Thyroid gland (tissue), 4 donors: ENCODE measurements around the gene SVOP.

ENCODE experiments used
- POLR2A ChIP-seq, 2 donors: fragments of 450-650 bp; IDR thresholded peaks; one replicate each; pipeline ENCODE4 v1.6.1; 2017; ENCODE audit warnings: antibody characterized with exemption in 2 of 2, mild to moderate bottlenecking in 2 of 2, moderate library complexity in 1 of 2
- TF ChIP-seq, protein P1 (sequence below), 6 experiments: fragments of 200-600 bp in 3 of 6; fragments of 450-650 bp in 3 of 6; sonication (generic) in 3 of 6; IDR thresholded peaks; one replicate each; pipeline ENCODE4 v1.5.1; 2016 to 2019; ENCODE audit warnings: antibody characterized with exemption in 6 of 6, mild to moderate bottlenecking in 2 of 6, inconsistent platforms in 1 of 6, moderate library complexity in 1 of 6

DNA sequence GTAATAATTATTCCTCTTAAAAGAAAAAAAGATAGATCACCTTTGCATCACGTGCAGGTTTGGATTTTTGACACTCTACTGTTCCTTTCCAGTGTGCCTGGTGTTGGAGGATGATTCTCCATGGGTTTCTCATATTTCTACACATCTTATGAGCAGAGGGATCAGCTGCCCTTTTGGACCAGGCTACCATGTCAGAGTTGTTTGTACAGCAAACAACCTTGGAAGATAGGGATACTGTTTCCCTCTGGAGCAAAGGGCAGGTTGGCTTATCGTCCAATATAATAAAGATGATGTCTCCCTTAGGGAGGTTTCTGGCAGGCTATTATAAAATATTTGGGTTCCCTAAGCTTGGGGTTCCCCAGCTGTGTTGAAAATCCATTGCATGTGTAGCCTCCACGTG, 98.9 kb downstream of the SVOP start:
- TF ChIP-seq, protein P1, sequence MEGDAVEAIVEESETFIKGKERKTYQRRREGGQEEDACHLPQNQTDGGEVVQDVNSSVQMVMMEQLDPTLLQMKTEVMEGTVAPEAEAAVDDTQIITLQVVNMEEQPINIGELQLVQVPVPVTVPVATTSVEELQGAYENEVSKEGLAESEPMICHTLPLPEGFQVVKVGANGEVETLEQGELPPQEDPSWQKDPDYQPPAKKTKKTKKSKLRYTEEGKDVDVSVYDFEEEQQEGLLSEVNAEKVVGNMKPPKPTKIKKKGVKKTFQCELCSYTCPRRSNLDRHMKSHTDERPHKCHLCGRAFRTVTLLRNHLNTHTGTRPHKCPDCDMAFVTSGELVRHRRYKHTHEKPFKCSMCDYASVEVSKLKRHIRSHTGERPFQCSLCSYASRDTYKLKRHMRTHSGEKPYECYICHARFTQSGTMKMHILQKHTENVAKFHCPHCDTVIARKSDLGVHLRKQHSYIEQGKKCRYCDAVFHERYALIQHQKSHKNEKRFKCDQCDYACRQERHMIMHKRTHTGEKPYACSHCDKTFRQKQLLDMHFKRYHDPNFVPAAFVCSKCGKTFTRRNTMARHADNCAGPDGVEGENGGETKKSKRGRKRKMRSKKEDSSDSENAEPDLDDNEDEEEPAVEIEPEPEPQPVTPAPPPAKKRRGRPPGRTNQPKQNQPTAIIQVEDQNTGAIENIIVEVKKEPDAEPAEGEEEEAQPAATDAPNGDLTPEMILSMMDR (IDR thresholded peaks at IDR 0.05), result no peak
- TF ChIP-seq POLR2A (IDR thresholded peaks at IDR 0.05), result no peak
